Measurements from ENCODE around the gene COL9A2.

COL9A2 gene

DNA sequence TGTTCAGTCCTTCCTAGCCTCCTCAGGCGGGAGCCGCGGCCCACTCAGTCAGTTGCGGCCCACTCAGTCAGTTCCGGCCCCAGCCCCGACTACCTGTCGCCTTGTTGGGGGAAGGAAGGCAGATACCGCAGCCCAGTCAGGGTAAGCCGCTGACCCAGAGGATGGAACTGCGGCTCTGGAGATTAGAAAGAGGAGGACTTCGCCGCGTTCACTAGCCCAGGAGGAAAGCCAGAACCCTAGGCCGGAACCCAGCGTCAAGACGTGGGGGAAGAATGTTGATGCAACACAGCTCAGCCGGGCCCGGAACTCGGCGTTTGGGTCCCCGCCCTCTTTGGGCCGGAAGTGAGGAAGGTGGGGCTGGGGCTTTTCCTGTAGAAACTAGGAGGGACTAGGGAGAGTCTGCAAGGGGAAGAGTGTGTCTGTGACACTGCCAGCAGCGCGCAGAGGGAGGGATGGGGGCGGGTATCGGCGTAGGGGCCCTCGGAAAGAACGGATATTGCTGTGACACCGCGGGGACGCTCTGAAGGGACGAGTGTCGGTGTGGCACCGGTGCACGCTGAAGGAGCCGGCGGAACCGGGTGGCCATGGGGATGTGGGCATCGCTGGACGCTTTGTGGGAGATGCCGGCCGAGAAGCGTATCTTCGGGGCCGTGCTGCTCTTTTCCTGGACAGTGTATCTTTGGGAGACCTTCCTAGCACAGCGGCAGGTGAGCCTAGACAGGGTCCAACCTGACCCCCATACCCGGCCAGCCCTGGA lies 59.2 kb downstream of the COL9A2 start, which contains the start of gene ZMPSTE24:
TSS of gene ZMPSTE24 (plus strand) at position 549 of the 757 bp plus-strand sequence. CDS start at position 585, 36 bp downstream.
- DNase-seq (ENCODE audit: low spot score), result peak; percentile 91

DNA sequence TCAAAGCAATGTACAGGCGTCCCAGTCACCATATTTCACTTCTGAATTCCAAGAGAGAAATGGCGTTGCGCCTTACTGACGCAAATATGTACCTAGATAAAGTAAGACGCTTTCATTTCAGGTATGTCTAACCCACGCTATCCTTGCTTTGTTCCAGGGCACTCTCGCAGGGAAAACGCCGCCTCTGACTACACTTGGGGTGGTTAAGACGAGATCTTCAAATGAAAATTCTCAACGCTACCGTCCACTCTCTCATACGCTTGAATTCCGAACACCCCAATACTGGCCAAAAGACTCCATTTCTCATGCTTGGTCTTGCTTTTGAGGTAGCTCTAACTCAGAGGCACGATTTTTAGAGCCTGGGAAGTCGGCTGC lies 59.8 kb downstream of the COL9A2 start:
- DNase-seq (ENCODE audit: low spot score), result peak; percentile 6

DNA sequence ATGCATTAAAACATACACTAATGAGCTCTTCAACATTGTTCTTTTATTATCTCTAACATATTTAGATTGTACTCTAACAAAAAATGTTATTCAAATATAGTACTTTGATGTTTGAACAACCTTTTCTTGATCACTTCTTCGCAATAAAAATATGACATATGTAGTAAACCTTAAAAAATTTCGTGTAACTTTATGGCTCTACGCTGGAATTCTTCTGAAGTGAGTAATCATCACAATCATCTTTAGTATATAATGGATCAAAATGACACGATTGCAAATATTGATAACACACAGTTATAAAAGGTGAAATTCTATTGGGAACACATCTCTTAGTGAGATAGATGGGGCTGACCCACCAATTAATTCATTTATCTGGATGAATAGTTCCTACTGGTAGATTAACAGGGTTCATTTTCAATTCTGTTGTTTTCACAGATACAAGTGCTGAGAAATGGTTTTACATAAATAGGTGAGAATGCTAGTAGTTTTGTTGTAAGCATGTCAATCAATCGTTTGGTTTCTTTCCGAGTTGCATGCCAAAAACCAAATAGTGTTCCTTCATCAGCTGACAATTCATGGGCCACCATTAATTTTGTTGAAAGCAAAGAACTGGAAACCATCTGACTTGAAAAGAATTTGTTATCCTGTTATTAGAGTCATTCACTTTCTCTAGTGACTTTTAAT lies 60.5 kb downstream of the COL9A2 start:
- DNase-seq (ENCODE audit: low spot score), result no peak

DNA sequence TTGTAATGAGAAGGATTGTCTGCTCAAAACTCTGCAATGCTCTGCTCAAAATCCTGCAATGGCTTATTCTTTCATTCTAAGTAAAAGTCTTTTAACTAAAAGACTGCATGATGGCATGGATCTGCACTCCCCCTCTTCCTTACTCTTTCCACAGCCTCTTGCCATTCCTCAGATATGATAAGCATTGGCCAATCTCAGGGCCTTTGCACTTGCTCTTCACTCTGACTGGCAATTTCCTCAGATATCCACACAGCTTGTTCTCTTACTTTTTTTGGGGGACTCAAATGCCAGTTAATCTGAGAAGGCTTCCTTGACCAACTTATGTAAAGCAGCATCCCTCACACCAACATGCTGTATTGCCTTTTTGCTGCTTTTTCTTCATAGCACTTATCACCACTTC lies 61.9 kb downstream of the COL9A2 start:
- DNase-seq (ENCODE audit: low spot score), result no peak

DNA sequence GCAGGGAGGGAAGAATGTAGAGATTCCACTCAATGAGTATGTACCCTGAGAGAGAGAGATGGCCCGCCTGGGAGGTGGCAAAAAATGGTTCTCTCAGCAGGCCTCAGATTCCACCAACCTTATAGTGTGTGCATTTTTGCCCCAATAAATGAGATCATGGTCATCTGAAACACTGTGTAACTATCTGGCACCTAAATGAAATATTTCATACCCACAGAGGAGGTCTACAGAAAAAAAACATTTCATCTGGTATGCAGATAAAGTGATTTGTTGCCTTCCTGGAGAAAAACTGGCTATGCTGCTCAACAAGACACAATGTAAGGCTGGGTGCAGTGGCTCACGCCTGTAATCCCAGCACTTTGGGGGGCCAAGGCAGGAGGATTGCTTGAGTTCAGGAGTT lies 64.5 kb downstream of the COL9A2 start:
- no peak for DNase-seq (ENCODE audit: low spot score)

DNA sequence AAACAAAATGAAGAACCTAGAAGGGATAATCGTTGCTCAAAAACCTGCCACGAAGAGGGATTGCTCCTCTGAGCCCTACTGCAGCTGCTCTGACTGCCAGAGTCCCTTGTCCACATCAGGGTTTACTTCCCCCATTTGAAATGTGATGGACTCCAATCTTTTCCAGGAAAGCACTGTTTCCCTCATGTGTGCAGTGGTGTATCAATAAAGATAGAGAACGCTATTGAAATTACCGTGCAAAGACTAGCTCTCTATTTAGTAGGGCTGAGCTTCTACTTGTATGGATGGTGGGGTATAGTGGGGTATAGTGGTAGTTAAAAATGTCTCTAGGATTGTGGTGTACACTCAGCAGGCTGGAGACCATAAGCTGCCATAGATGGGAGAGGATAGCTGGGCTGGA lies 65.6 kb downstream of the COL9A2 start:
- DNase-seq (ENCODE audit: low spot score), result no peak
